Mesodermal cell (in vitro differentiated cells): ENCODE measurements around the gene OR6T1. TPM values are rescaled to one million over a fixed set of nuclear protein-coding genes. Genes with fewer than 3 reads are reported as not detected.

Experiments
- H3K27ac ChIP-seq: 2 replicates; pipeline ENCODE4 v1.7.0; 2013; ENCODE audit warnings: mild to moderate bottlenecking, low read depth, low read length, moderate library complexity; ENCODE audit not compliant: severe bottlenecking
- H3K36me3 ChIP-seq: 2 replicates; pipeline ENCODE4 v1.7.1; 2013; ENCODE audit warnings: mild to moderate bottlenecking, low read length, moderate library complexity; ENCODE audit not compliant: control insufficient read depth, insufficient read depth
- H3K4me1 ChIP-seq: one replicate; pipeline ENCODE4 v1.7.1; 2013; ENCODE audit warnings: mild to moderate bottlenecking, low read length; ENCODE audit not compliant: insufficient read depth, control insufficient read depth, poor library complexity, severe bottlenecking
- H3K4me3 ChIP-seq: 2 replicates; pipeline ENCODE4 v1.7.0; 2013; ENCODE audit warnings: low read length, control low read depth, mild to moderate bottlenecking; ENCODE audit not compliant: insufficient read depth, poor library complexity, severe bottlenecking; ENCODE audit errors: extremely low read depth
- H3K9me3 ChIP-seq: 2 replicates; pipeline ENCODE4 v1.7.1; 2013; ENCODE audit warnings: mild to moderate bottlenecking, low read length, moderate library complexity; ENCODE audit not compliant: control insufficient read depth
- WGBS, 2 experiments: methylation state at CpG; one replicate each; pipeline ENCODE4 v1.1.5; 2013; ENCODE audit warnings: missing lambda C conversion rate in 2 of 2; ENCODE audit not compliant: insufficient coverage in 2 of 2; 5-methylcytosine and 5-hydroxymethylcytosine counted together
- polyA plus RNA-seq, 2 experiments: library from polyadenylated mRNA; stranded (reverse); fragments of 50-300 nt; gene quantifications; one replicate each; pipeline ENCODE4 v1.2.3, GENCODE V29; 2013

The OR6T1 gene
- polyA plus RNA-seq (2013, experiment 1 of 2) = not detected
- polyA plus RNA-seq (2013, experiment 2 of 2) = not detected

DNA sequence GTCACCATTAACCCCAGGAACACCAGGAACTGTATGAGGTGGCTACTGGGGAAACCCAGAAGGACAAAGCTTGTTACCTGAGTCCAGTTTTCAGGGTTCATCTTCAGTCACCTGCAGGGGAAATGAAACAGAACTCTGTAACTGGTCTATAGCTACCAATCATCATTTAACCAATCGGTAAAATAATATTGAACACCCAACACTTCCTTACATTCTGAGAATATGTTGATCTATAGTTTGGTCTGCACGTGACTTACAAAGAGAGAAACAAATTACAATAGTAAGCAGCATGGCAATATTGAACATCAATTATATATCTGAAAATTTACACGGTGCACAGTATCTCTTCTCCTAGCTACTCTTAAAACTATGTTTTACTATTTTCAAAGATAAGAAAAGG, at the start of gene OR6T1:
Gene OR6T1, minus strand, starts transcription at position 101 of the 400 bp plus-strand sequence. Its CDS starts 0 bp downstream, at position 101.
- Histone ChIP-seq H3K4me3 (no peak within 1 kb of the TSS), H3K27ac (no peak within 1 kb of the TSS), H3K4me1 (no peaks in the 10 kb centered on the region), H3K36me3 (no peaks in the 10 kb centered on the region), H3K9me3 (no peaks in the 10 kb centered on the region)
- WGBS, 2 experiments = no CpG with 5 or more reads among the region's 3 CpGs

DNA sequence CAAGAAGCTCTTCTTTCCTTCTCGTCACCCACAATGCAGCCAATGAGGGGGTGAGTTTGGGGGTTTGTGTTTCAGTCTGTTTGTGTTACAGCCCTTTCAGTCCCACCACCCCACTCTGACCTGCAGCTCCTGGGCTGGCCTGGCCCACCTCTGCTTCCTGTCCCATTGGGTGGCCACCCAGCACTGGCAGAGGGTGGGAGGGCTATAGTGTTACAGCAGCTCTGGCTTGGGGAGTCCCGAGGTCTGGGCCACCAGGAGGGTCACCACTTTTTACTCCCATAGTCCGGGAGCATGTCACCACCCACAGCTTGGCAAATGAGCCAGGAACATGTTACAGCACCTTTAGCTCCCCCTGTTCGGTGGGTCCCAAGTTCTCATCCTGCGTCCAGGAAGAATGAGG, 35.7 kb upstream of the OR6T1 start:
- Histone ChIP-seq H3K27ac (no peak overlapping the region), H3K4me1 (no peaks in the 10 kb centered on the region), H3K36me3 (no peaks in the 10 kb centered on the region), H3K9me3 (no peaks in the 10 kb centered on the region), H3K4me3 (no peak overlapping the region)
- WGBS, 2 experiments = 96 to 100% methylated on average over 2 to 3 of the region's 5 CpGs

GRCh38 chr11:123977731-123978347, 34.2 kb upstream of the OR6T1 start, which contains the start of gene OR10S1:
OR10S1 (minus strand) TSS chr11:123977781; CDS start chr11:123977664, 117 bp downstream.
- Histone ChIP-seq H3K27ac (no peak within 1 kb of the TSS), H3K9me3 (no peaks in the 10 kb centered on the region), H3K4me1 (no peaks in the 10 kb centered on the region), H3K36me3 (no peaks in the 10 kb centered on the region), H3K4me3 (no peak within 1 kb of the TSS)

DNA sequence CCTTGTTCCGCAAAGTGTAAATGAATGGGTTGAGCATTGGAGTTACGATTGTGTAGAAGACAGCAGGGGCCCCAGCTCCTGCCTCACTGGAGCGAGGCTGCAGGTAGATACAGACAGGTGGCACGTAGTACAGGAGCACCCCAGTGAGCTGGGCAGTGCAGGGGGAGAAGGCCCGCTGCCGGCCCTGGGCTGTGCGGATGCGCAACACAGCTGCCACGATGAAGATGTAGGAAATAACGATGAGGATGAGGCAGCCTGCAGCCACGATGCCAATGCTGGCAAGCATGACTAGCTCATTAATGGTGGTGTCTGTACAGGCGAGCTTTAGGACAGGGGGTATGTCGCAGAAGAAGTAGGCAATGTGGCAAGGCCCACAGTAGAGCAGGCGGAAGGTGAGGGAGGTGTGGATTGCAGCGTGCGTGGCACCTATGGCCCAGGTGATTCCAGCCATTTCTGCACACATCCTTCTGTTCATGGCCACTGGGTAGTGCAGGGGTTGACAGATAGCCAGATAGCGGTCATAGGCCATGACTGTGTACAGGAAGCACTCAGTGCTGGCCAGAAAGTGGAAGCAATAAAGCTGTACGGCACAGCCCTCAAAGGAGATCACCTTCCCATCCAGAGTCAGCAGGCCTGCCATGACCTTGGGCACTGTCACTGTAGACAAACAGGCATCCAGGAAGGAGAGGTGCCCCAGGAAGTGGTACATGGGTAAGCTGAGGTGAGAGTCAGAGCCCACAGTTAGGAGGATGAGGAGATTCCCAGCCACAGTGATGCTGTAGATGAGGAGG, 33.3 kb upstream of the OR6T1 start:
- 91 to 97% methylated on average over 18 of the region's 18 CpGs for WGBS, 2 experiments
- no peak overlapping the region for H3K27ac ChIP-seq
- no peaks in the 10 kb centered on the region for H3K9me3 ChIP-seq
- no peaks in the 10 kb centered on the region for H3K36me3 ChIP-seq
- no peak overlapping the region for H3K4me3 ChIP-seq
- no peaks in the 10 kb centered on the region for H3K4me1 ChIP-seq

DNA sequence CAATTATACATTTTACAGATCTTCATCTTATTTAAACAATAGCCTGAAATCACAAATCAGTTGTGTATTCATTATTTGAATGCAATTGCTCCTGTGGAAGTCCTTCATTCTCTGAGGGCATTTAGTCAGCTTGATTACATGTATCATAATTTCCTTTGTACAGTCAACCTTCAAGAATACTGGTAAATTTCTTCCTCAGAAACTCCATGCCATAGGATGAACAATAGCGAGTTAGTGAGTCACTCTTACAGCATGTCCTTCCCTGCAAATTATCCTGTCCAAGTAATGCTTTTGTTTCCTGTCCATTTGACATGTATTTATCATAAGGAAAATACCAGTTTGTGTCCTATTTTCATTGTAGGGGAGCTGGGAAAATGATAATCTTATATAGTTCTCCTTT, 30.2 kb upstream of the OR6T1 start:
- WGBS, 2 experiments = 100% methylated on average over 1 of the region's 1 CpG; no CpG with 5 or more reads in 1 of the 2 experiments
- peak overlapping the region; percentile 10 for H3K27ac ChIP-seq
- H3K9me3 ChIP-seq = no peaks in the 10 kb centered on the region
- H3K4me3 ChIP-seq = no peak overlapping the region
- H3K36me3 ChIP-seq = no peaks in the 10 kb centered on the region
- no peaks in the 10 kb centered on the region for H3K4me1 ChIP-seq

DNA sequence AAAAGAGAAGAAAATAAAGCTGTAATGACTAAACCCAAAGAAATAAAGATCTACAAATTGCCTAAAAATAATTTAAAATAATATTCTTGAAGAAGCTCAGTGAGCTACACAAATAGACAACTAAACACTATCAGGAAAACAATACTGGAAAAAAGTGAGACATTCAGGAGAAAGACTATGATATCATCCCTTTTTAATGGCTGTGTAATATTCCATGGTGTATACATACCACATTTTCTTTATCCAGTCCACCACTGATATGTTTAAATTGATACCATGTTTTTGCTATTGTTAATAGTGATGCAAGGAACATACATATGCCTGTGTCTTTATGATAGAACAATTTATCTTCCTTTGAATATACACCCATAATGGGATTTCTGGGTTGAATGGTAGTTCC, 13.1 kb upstream of the OR6T1 start:
- H3K4me1 ChIP-seq = no peaks in the 10 kb centered on the region
- no peak overlapping the region for H3K27ac ChIP-seq
- H3K4me3 ChIP-seq = no peak overlapping the region
- no peaks in the 10 kb centered on the region for H3K9me3 ChIP-seq
- no peaks in the 10 kb centered on the region for H3K36me3 ChIP-seq

GRCh38 chr11:123945132-123945531, 1.5 kb upstream of the OR6T1 start:
- no peaks in the 10 kb centered on the region for H3K4me1 ChIP-seq
- no peak overlapping the region for H3K27ac ChIP-seq
- no peaks in the 10 kb centered on the region for H3K36me3 ChIP-seq
- no peak overlapping the region for H3K4me3 ChIP-seq
- no peaks in the 10 kb centered on the region for H3K9me3 ChIP-seq
- WGBS, 2 experiments = 83 to 100% methylated on average over 1 of the region's 1 CpG

- no peak overlapping the region for H3K4me3 ChIP-seq
- WGBS, 2 experiments = 95 to 100% methylated on average over 2 to 3 of the region's 4 CpGs
- no peaks in the 10 kb centered on the region for H3K9me3 ChIP-seq
These were observed 1.2 kb downstream of the OR6T1 start for GRCh38 chr11:123942413-123942812.

DNA sequence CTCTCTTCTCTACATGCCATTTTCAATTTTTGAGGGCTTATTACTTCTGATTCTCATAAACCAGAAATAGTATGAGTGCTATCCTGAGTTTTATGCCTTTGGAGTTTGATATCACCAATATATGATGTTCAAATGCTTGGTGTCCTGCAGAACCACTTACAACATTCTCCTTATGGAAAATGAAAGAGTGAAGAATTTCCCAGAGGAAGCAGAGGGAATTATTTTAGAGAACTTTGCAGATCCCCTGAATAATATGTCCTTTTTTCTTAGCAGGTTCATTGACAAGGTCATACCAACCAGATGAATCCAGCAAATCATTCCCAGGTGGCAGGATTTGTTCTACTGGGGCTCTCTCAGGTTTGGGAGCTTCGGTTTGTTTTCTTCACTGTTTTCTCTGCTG, 4.3 kb downstream of the OR6T1 start, which contains the start of gene OR4D5:
Gene OR4D5, plus strand, starts transcription at position 301 of the 400 bp plus-strand sequence. Its CDS starts 0 bp downstream, at position 301.
- no peak within 1 kb of the TSS for H3K4me3 ChIP-seq
- no peaks in the 10 kb centered on the region for H3K9me3 ChIP-seq
- WGBS, 2 experiments = no CpG with 5 or more reads among the region's 1 CpG
- H3K36me3 ChIP-seq = no peaks in the 10 kb centered on the region
- H3K4me1 ChIP-seq = no peaks in the 10 kb centered on the region
- no peak within 1 kb of the TSS for H3K27ac ChIP-seq

More at GRCh38 chr11:123942413-123942812, 1.2 kb downstream of the OR6T1 start:
- H3K27ac ChIP-seq = no peak overlapping the region
- H3K36me3 ChIP-seq = no peaks in the 10 kb centered on the region
- no peaks in the 10 kb centered on the region for H3K4me1 ChIP-seq

DNA sequence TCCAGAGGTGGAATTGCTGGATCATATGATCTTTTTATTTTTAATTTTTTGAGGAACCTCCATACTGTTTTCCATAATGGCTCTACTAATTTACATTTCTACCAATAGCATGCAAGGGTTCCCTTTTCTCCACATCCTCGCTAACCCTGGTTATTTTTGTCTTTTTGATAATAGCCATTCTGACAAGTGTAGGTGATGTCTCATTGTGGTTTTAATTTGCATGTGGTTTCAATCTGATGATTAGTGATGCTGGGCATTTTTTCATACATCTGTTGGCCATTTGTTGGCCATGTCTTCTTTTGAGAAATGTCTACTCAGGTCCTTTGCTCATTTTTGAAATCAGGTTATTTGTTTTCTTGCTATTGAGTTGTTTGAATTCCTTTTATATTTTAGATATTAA, 19.6 kb downstream of the OR6T1 start:
- no CpG with 5 or more reads among the region's 1 CpG for WGBS, 2 experiments
- Histone ChIP-seq H3K27ac (no peak overlapping the region), H3K9me3 (no peaks in the 10 kb centered on the region), H3K36me3 (no peaks in the 10 kb centered on the region), H3K4me3 (no peak overlapping the region), H3K4me1 (no peaks in the 10 kb centered on the region)

GRCh38 chr11:123920943-123921342, 22.7 kb downstream of the OR6T1 start:
- Histone ChIP-seq H3K27ac (no peak overlapping the region), H3K9me3 (no peaks in the 10 kb centered on the region), H3K4me1 (no peaks in the 10 kb centered on the region), H3K36me3 (no peaks in the 10 kb centered on the region), H3K4me3 (no peak overlapping the region)
- WGBS, 2 experiments = 92 to 94% methylated on average over 2 of the region's 3 CpGs
